Measurements from ENCODE around the gene UNC13D.

UNC13D gene

DNA sequence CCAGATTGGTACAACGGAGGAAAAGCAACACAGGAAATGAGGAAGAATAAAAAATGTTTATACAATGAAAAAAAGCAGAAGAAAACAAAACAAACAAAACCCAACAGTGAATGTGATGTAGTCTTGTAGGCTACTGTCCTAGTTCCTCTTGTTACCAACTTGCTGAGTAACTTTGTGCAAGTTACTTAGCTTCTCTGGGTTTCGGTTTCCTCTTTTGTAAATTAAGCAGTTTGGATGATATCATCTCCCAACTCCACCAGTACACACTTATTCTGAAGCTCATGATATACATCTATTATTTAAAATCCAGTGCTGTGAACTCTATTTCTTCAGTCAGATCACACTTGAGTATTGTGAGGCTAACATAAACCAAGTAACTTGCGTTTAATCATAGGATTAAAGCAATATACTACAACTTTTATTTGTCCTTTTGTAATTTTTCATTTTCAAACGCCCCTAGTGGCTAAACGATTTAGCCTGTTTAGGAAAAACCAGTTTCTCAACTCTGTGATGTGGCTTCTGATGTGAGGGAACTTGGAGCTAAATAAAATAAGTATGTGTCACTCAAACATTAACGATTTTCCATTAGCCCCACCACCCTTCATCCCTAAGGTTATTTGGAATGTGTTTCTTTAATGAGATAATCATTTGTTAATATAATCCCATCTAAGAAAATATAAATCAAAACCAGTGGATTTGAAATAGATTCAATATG, 61.0 kb downstream of the UNC13D start:
- TF ChIP-seq FOXM1 (IDR thresholded peaks at IDR 0.05; ENCODE audit: borderline replicate concordance, low read depth) (0 out of 2 replicates have a peak, but pooled peaks have one; percentile 11), TCF12 (IDR thresholded peaks at IDR 0.05; ENCODE audit: low read depth) (no peak), EP300 (IDR thresholded peaks at IDR 0.05; ENCODE audit: borderline replicate concordance) (0 out of 2 replicates have a peak, but pooled peaks have one; percentile 25)

DNA sequence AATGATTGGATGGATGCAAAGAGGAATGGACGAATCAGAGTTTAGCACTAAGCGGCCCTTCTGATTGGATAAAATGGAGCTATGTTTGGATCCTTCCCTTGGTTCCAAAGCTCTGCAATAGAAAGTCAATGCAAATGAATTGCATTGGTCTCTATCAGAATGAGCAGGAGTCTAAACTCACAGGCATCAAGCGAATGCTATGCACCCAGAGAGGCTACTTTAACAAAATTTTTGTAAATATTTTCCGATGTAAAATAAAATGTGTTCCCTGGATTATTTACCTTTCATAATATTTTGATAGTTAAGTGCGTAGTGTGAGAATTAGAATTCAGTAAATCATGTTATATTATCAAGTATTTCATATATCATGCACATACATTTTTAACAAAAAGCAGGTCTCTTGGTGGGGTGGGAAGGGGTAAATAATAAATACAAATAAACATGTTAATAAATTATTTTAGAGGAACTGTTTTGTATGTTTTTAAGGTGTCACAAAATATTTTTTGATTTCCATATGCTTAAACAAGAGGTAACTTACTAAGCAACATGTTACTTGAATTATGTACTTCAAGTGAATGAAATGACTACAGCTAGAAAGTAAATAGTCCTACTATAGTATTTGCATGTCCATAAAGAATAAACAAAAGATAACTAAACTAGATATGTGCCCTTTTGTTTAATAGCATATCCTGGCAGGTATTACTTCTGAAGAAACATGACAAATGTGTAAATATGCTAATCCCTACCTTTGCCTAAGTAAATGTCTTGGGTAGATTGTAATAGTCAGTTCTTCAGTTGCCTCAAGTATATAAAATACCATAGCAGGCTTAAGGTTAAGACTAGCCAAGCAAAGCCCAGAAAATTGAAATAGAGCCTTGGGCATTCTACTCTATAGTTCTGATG, 64.0 kb downstream of the UNC13D start:
- TF ChIP-seq FOXM1 (IDR thresholded peaks at IDR 0.05; ENCODE audit: borderline replicate concordance, low read depth), result peak; percentile 24; the same call in 1 of the 2 replicates
- TF ChIP-seq CEBPB (IDR thresholded peaks at IDR 0.05), result no peak

DNA sequence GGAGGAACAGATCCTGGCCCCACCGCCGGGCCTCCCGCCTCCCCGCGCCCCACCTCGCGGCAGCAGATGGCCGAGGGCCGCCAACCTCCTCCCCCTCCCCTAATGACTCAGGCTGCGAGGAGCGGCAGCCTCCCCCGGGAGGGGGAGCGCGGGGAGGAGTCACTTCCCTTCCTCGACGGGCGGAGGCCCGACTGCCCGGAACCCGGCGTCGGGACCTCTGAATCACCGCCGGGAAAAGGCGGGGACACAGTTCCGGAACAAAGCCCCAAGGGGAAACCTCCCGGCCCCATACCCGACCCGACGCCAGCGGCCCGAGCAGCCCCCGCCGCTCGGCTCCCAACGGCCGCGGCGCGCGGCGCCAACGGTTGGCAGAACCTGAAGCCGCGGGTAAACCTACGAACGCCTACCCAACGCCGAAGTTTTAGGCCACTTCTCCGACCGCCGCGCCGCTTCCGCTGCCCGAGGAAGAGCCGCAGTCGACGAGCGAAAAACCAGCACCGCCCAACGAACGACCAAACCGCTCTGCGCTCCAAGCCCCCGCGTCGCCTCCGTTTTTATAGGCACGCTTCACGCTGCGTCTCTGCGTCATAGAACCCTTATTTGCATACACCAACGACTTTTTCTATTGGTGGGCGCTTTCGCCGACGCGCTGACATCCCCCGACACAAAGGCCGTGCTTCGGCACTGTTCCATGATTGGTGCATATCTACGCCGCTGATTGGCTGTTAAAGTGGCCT, 64.8 kb downstream of the UNC13D start:
- peak; percentile 38; the same call in 1 of the 2 replicates for TF ChIP-seq EP300 (IDR thresholded peaks at IDR 0.05; ENCODE audit: borderline replicate concordance)
- TF ChIP-seq TEAD4 (IDR thresholded peaks at IDR 0.05), result peak; percentile 52
- peak; percentile 71 for TF ChIP-seq TCF12 (IDR thresholded peaks at IDR 0.05; ENCODE audit: low read depth)
- peak; percentile 72 for TF ChIP-seq YY1 (IDR thresholded peaks at IDR 0.05; ENCODE audit: low read depth)
- no peak for TF ChIP-seq FOXM1 (IDR thresholded peaks at IDR 0.05; ENCODE audit: borderline replicate concordance, low read depth)
- TF ChIP-seq ZBTB7A (IDR thresholded peaks at IDR 0.05; ENCODE audit: low read depth), result peak; percentile 86; the same call in 1 of the 2 replicates
- peak; percentile 59; the same call in 1 of the 2 replicates for TF ChIP-seq EGR1 (IDR thresholded peaks at IDR 0.05)
- TF ChIP-seq, protein P1, sequence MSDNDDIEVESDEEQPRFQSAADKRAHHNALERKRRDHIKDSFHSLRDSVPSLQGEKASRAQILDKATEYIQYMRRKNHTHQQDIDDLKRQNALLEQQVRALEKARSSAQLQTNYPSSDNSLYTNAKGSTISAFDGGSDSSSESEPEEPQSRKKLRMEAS (IDR thresholded peaks at IDR 0.05), result peak; percentile 75; the same call in 1 of the 2 replicates
- no peak for TF ChIP-seq RAD21 (IDR thresholded peaks at IDR 0.05; ENCODE audit: low read depth)
- TF ChIP-seq NFIC (IDR thresholded peaks at IDR 0.05), result peak; percentile 36
- TF ChIP-seq CEBPB (IDR thresholded peaks at IDR 0.05), result peak; percentile 27; the same call in 1 of the 2 replicates
- TF ChIP-seq, protein P2, sequence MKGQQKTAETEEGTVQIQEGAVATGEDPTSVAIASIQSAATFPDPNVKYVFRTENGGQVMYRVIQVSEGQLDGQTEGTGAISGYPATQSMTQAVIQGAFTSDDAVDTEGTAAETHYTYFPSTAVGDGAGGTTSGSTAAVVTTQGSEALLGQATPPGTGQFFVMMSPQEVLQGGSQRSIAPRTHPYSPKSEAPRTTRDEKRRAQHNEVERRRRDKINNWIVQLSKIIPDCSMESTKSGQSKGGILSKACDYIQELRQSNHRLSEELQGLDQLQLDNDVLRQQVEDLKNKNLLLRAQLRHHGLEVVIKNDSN (IDR thresholded peaks at IDR 0.05), result peak; percentile 40; the same call in 1 of the 2 replicates
- TF ChIP-seq TAF1 (IDR thresholded peaks at IDR 0.05; ENCODE audit: low read depth), result peak; percentile 98
- TF ChIP-seq, protein P3, sequence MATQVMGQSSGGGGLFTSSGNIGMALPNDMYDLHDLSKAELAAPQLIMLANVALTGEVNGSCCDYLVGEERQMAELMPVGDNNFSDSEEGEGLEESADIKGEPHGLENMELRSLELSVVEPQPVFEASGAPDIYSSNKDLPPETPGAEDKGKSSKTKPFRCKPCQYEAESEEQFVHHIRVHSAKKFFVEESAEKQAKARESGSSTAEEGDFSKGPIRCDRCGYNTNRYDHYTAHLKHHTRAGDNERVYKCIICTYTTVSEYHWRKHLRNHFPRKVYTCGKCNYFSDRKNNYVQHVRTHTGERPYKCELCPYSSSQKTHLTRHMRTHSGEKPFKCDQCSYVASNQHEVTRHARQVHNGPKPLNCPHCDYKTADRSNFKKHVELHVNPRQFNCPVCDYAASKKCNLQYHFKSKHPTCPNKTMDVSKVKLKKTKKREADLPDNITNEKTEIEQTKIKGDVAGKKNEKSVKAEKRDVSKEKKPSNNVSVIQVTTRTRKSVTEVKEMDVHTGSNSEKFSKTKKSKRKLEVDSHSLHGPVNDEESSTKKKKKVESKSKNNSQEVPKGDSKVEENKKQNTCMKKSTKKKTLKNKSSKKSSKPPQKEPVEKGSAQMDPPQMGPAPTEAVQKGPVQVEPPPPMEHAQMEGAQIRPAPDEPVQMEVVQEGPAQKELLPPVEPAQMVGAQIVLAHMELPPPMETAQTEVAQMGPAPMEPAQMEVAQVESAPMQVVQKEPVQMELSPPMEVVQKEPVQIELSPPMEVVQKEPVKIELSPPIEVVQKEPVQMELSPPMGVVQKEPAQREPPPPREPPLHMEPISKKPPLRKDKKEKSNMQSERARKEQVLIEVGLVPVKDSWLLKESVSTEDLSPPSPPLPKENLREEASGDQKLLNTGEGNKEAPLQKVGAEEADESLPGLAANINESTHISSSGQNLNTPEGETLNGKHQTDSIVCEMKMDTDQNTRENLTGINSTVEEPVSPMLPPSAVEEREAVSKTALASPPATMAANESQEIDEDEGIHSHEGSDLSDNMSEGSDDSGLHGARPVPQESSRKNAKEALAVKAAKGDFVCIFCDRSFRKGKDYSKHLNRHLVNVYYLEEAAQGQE (IDR thresholded peaks at IDR 0.05; ENCODE audit: low read depth), result no peak
- TF ChIP-seq CREB1 (IDR thresholded peaks at IDR 0.05; ENCODE audit: low read depth), result peak; percentile 89

DNA sequence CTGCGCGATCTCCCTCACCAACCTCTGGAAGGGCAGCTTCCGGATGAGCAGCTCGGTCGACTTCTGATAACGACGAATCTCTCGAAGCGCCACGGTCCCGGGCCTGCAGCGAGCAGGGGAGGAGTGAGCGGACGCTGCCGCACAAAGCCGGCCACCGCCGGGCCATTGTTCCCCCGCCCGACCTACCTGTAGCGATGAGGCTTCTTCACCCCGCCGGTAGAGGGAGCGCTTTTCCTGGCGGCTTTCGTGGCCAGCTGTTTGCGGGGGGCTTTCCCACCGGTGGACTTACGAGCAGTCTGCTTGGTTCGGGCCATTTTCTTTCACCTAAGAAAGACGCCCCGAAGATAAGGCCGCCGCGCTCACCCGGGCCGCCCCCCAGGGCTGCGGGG, 65.3 kb downstream of the UNC13D start:
- TF ChIP-seq TAF1 (IDR thresholded peaks at IDR 0.05; ENCODE audit: low read depth), result no peak
- TF ChIP-seq RAD21 (IDR thresholded peaks at IDR 0.05; ENCODE audit: low read depth), result no peak
- TF ChIP-seq, protein P2 (IDR thresholded peaks at IDR 0.05), result no peak
- no peak for TF ChIP-seq CREB1 (IDR thresholded peaks at IDR 0.05; ENCODE audit: low read depth)
- TF ChIP-seq EGR1 (IDR thresholded peaks at IDR 0.05), result no peak
- no peak for TF ChIP-seq TEAD4 (IDR thresholded peaks at IDR 0.05)
- TF ChIP-seq TCF12 (IDR thresholded peaks at IDR 0.05; ENCODE audit: low read depth), result no peak
- no peak for TF ChIP-seq EP300 (IDR thresholded peaks at IDR 0.05; ENCODE audit: borderline replicate concordance)
- TF ChIP-seq YY1 (IDR thresholded peaks at IDR 0.05; ENCODE audit: low read depth), result no peak
- TF ChIP-seq, protein P1 (IDR thresholded peaks at IDR 0.05), result no peak
- no peak for TF ChIP-seq FOXM1 (IDR thresholded peaks at IDR 0.05; ENCODE audit: borderline replicate concordance, low read depth)
- no peak for TF ChIP-seq ZBTB7A (IDR thresholded peaks at IDR 0.05; ENCODE audit: low read depth)
- TF ChIP-seq CEBPB (IDR thresholded peaks at IDR 0.05), result no peak
- no peak for TF ChIP-seq NFIC (IDR thresholded peaks at IDR 0.05)
- TF ChIP-seq, protein P3 (IDR thresholded peaks at IDR 0.05; ENCODE audit: low read depth), result no peak

All from Ishikawa (cell line).